ENCODE measurements around the gene SPACA6.

GRCh38 chr19:51721905-51722304 lies 28.8 kb downstream of the SPACA6 start:
- TF ChIP-seq SP1 (IDR thresholded peaks at IDR 0.05) = no peak
- no peak for TF ChIP-seq CTCF (IDR thresholded peaks at IDR 0.05; ENCODE audit: low read depth, low read length, missing input control)
- no peak for TF ChIP-seq ZBTB33 (IDR thresholded peaks at IDR 0.05)
